ENCODE measurements around the gene CERKL.

GRCh38 chr2:181621779-181622490, 35.0 kb downstream of the CERKL start:
- TF ChIP-seq POLR2AphosphoS5 (IDR thresholded peaks at IDR 0.05; ENCODE audit: low read depth, low read length) (no peak), TAF1 (IDR thresholded peaks at IDR 0.05; ENCODE audit: borderline replicate concordance, insufficient read depth, low read length) (no peak), REST (IDR thresholded peaks at IDR 0.05; ENCODE audit: insufficient read depth in 1 of 2, low read depth in 2 of 2, low read length in 2 of 2) (no peak), SIN3A (IDR thresholded peaks at IDR 0.05; ENCODE audit: borderline replicate concordance, insufficient read depth, low read length) (no peak)

Data from PFSK-1 (cell line).